Erythroblast (primary cell): ENCODE measurements around the gene RAB12.

Source experiments
- GATA1 ChIP-seq: IDR thresholded peaks from 2 replicates; pipeline ENCODE4 v1.6.1; 2011; ENCODE audit warnings: low read depth, mild to moderate bottlenecking, control low read depth, low read length, moderate library complexity
- POLR2A ChIP-seq: IDR thresholded peaks from 2 replicates; pipeline ENCODE4 v1.6.1; 2011; ENCODE audit warnings: mild to moderate bottlenecking, low read length

GRCh38 chr18:8584798-8585197 is 24.4 kb upstream of the RAB12 start:
- TF ChIP-seq POLR2A (no peak), GATA1 (no peak)
